GM21576 (cell line): ENCODE results near the gene CDH16.

Source experiments
- ATAC-seq: cut with Tn5 transposase; IDR thresholded peaks from one replicate; pipeline ENCODE4 v1.9.1; 2021; ENCODE audit warnings: mild to moderate bottlenecking, moderate library complexity; ENCODE audit not compliant: unreplicated experiment

Gene CDH16

GRCh38 chr16:66928702-66929388 is 10.2 kb upstream of the CDH16 start:
- ATAC-seq, result no peak

- ATAC-seq, result no peak
These were observed 9.4 kb upstream of the CDH16 start for GRCh38 chr16:66927918-66928649.

DNA sequence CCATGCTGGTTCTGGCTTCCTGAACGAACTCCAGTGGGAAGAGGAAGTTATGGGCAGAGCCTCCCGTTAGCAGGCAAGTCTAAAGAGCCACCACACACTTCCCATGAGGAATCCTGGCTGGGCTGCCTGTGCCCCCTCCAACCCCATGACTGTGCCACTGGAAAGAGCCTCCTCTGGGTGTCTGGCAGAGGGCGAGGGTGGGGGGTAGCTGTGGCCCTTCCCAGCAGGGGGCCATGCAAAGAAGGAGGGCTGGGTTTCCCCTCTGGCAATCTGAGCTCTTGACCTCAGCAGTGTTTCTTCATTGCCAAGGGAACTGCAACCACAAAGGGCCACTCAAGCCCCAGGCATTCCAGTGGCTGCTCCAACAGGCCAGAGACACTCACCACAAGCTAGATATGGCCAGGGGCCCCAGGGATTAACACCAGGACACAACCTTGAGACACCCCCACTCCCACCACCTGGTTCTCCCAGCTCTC is 8.3 kb upstream of the CDH16 start:
- ATAC-seq, result no peak

GRCh38 chr16:66926171-66926947 is 7.7 kb upstream of the CDH16 start:
- no peak for ATAC-seq

GRCh38 chr16:66925322-66925840 is 6.7 kb upstream of the CDH16 start, which contains the start of gene RRAD:
Gene RRAD, minus strand, starts transcription at chr16:66925535. Its CDS starts 356 bp downstream, at chr16:66925179.
- ATAC-seq, result no peak

- ATAC-seq, result no peak
These were observed 6.0 kb upstream of the CDH16 start for GRCh38 chr16:66924527-66925321.

DNA sequence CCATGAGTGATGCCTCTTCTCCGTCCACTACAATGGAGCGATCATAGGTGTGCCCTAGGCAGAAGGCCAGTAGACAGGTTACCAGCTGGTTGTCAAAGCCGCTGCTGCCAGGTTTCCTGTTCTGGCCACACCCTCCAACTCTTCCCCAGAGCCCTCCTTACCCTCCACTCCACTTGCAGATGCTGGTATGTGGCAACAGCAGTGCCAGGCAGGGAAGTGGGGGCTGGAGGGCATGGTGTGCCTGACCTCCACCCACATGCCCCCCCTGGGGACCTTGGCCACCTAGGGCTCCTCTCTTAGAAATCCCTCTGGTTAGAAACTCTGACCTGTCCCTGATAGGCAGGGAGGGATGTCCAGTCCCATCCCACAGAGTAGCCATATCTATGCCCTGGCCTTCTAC is 5.2 kb upstream of the CDH16 start:
- ATAC-seq, result no peak

- no peak for ATAC-seq
These were observed 4.6 kb upstream of the CDH16 start for GRCh38 chr16:66923247-66923731.

DNA sequence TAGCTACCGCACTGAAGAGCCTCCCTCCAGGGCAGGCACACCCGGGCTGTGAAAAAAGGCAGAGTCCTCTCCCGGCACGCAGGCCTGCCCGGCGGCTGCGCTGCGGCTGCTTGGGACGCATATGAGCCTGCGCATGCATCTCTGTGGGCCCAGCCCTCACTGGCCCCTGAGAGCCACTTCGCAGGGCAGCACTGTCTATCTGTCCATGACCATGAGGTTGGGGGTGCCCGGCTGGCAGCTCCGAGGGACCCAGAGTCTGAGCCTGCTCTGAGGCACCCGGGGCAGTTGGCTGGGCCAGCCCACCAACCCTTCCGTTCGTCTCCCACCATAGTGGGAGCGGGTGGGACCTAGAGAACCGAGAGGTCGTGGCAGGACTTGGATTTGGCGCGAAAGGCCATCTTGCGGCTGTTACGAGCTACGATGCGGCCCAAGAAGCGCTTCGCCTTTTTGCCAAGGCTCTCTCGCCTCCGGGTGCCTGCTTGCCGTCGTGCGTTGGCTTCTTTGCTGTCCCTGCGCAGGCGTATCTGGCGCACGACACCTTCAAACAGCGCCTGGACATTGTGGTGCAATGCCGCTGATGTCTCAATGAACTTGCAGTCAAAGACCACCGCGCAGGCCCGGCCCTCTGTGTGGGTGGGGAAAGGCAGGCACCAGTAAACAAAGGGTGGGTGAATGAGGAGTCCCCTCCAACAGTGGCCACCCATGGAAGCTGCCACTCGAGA is 3.2 kb upstream of the CDH16 start:
- no peak for ATAC-seq

DNA sequence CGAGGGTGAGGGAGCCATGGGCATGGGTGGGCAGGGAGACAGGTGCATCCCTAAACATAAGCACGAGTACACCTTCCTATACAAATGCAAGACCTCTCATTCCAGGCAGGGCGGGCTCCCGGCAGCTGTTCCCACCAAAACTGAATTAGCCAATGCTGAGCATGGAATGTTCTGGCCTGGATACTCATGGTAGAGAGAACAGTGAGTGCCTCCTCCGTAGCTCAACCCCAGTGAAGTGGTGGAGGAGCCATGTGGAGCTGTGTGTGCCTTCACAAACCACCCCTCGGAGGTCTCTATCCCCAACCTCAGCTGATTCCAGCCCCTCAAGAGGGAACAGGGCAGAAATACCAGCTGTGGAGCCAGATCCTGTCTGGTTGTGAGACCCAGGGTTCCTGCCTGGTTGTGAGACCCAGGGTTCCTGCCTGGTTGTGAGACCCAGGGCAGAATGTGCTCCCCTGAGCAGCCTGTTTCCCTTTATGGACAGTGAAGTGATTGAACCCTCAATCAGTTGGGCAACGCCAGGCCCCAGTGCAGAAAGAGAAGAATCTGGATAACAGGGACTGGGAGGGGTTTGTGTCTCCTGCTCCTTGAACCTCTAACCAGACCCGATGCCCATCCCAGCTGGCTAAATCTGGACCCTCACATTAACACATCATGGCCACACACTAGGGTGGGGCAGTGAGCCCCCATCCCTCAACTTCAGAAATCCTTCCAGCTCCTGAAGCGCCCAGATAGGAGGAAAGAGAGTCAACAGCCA is 2.4 kb upstream of the CDH16 start:
- ATAC-seq, result no peak

GRCh38 chr16:66920299-66920590 is 1.6 kb upstream of the CDH16 start:
- ATAC-seq, result no peak

GRCh38 chr16:66919569-66920298 is 1.0 kb upstream of the CDH16 start:
- ATAC-seq, result no peak

DNA sequence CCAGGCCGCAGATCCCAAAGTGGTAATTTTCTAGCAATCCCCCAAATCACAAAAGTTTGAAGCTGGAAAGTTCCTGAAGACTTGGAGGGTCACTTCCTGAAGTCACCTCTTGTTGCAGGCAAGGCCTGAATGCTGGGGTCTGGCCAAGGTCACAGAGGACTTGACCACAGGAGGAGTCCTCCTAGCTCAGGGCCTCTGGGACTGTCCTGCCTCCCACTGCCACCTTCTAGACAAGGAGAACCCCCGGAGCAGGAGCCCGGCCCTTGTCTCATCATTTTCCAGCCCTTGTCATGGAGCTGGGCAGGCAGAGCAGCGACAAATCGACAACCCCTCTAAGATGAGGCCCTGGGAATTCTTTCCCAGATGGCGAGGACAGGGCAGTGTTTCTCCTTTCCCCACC is 330 bp downstream of the CDH16 start:
- no peak for ATAC-seq

GRCh38 chr16:66917741-66918140 is 944 bp downstream of the CDH16 start:
- no peak for ATAC-seq

- no peak for ATAC-seq
These were observed 2.2 kb downstream of the CDH16 start for GRCh38 chr16:66916518-66916917.

DNA sequence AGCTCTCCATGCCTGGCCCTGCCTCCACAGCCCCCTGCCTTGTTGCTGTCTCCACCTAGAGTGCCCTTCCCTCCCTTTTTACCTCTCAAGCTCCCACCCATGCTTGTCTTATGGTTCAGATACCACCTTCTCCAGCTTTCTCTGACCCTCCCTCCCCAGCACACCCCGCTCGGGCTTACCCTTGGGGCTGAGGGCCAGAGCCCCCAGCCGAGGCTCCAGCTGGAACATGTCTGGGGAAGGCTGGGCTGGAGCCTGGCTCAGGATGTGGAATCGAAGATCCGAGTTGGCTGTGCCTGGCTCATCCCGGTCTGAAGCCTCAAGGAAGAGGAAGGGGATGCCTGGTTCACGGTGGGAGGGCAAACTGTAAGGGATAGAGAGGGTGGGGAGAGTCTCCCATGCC is 3.6 kb downstream of the CDH16 start:
- ATAC-seq, result no peak

GRCh38 chr16:66914541-66914940 is 4.1 kb downstream of the CDH16 start:
- no peak for ATAC-seq

DNA sequence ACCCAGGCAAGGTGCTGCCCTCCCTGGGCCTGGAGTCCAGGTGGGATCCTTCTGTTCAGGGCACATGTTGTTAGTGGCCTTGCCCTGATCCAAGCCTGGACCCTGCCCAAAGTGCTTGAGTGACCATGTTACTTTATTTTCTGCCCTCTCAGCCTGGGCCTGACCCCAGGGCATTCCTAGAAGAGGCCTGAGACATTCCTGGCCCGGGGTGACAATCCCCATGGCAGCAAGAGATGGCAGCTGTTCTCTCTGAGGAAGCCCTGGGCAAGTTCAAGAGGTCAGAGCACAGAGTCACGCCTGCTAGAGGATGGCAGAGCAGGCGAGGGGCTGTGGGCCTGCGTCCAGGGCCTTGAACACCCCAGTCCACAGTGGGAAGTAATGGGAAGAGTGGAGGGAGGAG is 5.0 kb downstream of the CDH16 start:
- ATAC-seq, result no peak

GRCh38 chr16:66913081-66913480 is 5.6 kb downstream of the CDH16 start:
- ATAC-seq, result no peak
